Activated CD4-positive, alpha-beta memory T cell treated with anti-CD3 and anti-CD28 coated beads for 36 hours (primary cell): ENCODE data around the gene TYMS. TPM values are rescaled to one million over a fixed set of nuclear protein-coding genes. Genes with fewer than 3 reads are reported as not detected.
"Not testable (repeated sequence)": the region's sequence is repeated elsewhere in the genome, so short reads cannot be mapped to it uniquely, and the experiment has no call there.

Experiments
- CTCF ChIA-PET: fragments of 350-600 bp; sonication (Branson Sonifier 250); formaldehyde crosslinking; loops from one replicate; lab custom pipeline; 2021; ENCODE audit warnings: antibody characterized with exemption, inconsistent platforms; lab: Charles Lee
- POLR2A ChIA-PET: fragments of 350-600 bp; sonication (Branson Sonifier 250); formaldehyde crosslinking; loops from one replicate; lab custom pipeline; 2021; ENCODE audit warnings: antibody characterized with exemption; lab: Charles Lee
- DNase-seq: peaks from one replicate; pipeline ENCODE4 v3.0.0-alpha.2; 2020
- H3K27ac Mint-ChIP-seq: one replicate; pipeline ENCODE4 v1.8.0; 2021; ENCODE audit warnings: mixed read lengths
- H3K27me3 Mint-ChIP-seq: one replicate; pipeline ENCODE4 v1.8.0; 2021; ENCODE audit warnings: mixed read lengths
- H3K36me3 Mint-ChIP-seq: one replicate; pipeline ENCODE4 v1.8.0; 2021; ENCODE audit warnings: mixed read lengths
- H3K4me1 Mint-ChIP-seq: one replicate; pipeline ENCODE4 v1.8.0; 2021; ENCODE audit warnings: low read depth, mixed read lengths
- H3K4me3 Mint-ChIP-seq: one replicate; pipeline ENCODE4 v1.8.0; 2021; ENCODE audit warnings: mild to moderate bottlenecking, mixed read lengths
- H3K9me3 Mint-ChIP-seq: one replicate; pipeline ENCODE4 v1.8.0; 2021; ENCODE audit warnings: mixed read lengths
- intact Hi-C: fragments of 100-400 bp; cut with micrococcal nuclease; formaldehyde crosslinking; loops from one replicate; pipeline ENCODE4 v1.15.1; 2023
- total RNA-seq, 2 experiments: library from RNA; stranded (reverse); gene quantifications; one replicate each; pipeline ENCODE4 v1.2.3, GENCODE V29; 2021

TYMS gene
- total RNA-seq, 2 experiments from 2014 or later = 281 to 287 TPM

DNA sequence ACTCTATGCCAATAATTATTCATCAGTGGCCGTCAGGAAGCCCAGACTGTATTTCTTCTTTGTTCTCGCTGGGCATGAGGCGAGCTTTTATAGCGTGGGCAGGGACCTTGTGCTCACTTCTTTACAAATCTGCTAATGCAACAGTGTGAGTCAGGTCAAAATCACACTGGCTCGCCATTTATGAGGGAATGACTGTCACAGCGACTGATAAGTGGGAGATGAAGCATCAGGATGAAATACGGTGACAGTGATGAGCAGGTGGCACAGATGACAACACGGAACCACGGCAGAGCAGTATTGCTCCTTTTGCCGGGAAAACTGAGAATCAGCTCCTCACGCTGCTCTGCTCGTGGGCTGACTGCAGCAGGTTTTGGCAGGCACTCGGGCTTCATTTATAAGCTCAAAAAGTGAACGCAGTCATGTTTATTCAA is 20.5 kb downstream of the TYMS start:
- Mint-ChIP-seq H3K36me3 (peaks cover 55% of the 10 kb centered on the region), H3K27me3 (no peaks in the 10 kb centered on the region), H3K27ac (no peak overlapping the region), H3K4me1 (peaks cover 15% of the 10 kb centered on the region), H3K9me3 (no peaks in the 10 kb centered on the region), H3K4me3 (no peak overlapping the region)
- DNase-seq = peak; percentile 17
- ChIA-PET POLR2A (interaction anchor here (1.0 to 1.4 kb wide), 2 partner anchors 20 to 35 kb away, joined by 3 read pairs; partner anchors contain the start of genes ENOSF1 and TYMS), CTCF (interaction anchor here (0.6 kb wide), 1 partner anchor 110 kb away, joined by 3 read pairs; no protein-coding TSS in a partner anchor)
- intact Hi-C loops = no loop called here

DNA sequence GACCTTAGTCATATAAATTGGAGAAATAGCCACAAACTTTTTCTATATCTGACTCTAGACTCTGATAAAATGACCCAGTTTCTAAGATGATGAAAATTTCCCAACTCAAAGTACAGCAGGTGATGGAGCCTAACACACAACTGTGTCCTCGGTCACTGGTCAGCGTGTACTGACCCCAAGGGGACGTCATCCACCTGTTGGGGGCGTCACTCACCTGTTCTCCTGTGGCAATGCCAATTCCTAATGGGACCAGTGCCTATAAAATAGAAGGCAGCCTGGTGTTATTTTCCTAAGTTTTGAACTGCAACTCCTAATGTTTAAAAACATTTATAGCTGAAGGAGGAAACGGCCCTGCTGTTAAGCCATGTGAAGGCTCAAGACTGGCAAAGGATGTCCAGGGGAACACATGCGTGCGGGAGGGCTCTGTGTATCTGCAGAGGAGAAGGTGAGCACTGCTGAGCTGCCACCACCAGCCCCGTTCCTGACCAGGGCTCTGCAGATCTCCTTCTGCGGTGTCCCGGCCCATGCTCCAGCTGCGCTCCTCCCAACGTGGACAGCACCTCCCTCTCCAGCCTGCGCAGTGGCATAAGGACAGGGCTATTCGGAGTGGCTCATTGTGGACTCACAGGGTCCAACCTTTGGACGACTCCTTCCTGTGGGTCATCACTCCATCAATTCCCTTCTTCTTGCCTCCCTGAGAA is 21.2 kb downstream of the TYMS start:
- Mint-ChIP-seq H3K4me1 (peaks cover 15% of the 10 kb centered on the region), H3K27ac (no peak overlapping the region), H3K9me3 (no peaks in the 10 kb centered on the region), H3K4me3 (no peak overlapping the region), H3K36me3 (peaks cover 60% of the 10 kb centered on the region), H3K27me3 (no peaks in the 10 kb centered on the region)
- POLR2A ChIA-PET = interaction anchor here (1.0 kb wide), 2 partner anchors 8 to 34 kb away, joined by 3 read pairs; partner anchors contain the start of gene ENOSF1
- intact Hi-C loops = no loop called here
- no peak for DNase-seq
- CTCF ChIA-PET = interaction anchor here (0.6 to 1.5 kb wide), 3 partner anchors 109 to 153 kb away, joined by 3 to 4 read pairs (median 3); no protein-coding TSS in a partner anchor

DNA sequence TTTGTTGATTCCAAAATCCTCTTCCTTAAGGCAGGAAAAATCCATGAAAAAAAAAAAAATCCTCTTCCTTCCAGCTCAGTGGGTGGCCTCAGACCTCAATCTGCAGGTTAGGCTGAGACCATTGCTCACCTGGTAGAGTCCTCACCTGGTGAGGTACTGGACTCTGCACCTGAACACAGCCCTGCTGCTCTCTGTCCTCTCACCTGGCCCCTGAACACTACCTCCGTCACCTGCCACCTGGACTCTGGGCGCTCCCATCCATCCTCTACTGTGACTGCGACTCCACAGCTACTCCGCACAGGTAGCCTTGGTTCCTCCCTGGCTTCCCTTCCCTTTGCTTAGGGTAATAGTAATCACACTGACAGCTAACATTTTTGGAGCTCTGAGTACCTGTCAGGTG is 22.1 kb downstream of the TYMS start:
- H3K9me3 Mint-ChIP-seq = no peaks in the 10 kb centered on the region
- ChIA-PET CTCF (interaction anchor here (1.1 to 1.5 kb wide), 2 partner anchors 151 to 152 kb away, joined by 3 to 4 read pairs; no protein-coding TSS in a partner anchor), POLR2A (interaction anchor here (1.0 kb wide), 1 partner anchor 8 kb away, joined by 3 read pairs; no protein-coding TSS in a partner anchor)
- no peak for DNase-seq
- intact Hi-C loops = no loop called here
- H3K27ac Mint-ChIP-seq = no peak overlapping the region
- no peaks in the 10 kb centered on the region for H3K27me3 Mint-ChIP-seq
- peaks cover 57% of the 10 kb centered on the region for H3K36me3 Mint-ChIP-seq
- no peak overlapping the region for H3K4me3 Mint-ChIP-seq
- peaks cover 15% of the 10 kb centered on the region for H3K4me1 Mint-ChIP-seq

DNA sequence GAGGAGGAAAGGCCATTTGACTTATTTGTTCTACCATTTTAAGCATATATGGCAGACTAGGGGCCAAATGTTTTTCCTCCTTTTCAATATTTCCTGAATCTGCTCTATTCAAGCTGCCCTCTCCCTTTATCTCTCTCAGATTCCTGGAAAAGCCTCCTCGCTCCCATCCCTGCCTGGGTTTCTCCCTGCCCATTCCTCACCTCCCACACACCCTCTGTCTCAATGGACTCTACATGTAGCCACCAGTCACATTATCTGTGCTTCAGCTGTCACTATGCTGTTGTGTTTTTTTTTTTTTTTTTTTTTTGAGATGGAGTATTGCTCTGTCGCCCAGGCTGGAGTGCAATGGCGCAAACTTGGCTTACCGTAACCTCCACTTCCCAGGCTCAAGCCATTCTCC is 22.9 kb downstream of the TYMS start:
- Mint-ChIP-seq H3K4me3 (no peak overlapping the region), H3K9me3 (no peaks in the 10 kb centered on the region), H3K4me1 (peaks cover 15% of the 10 kb centered on the region), H3K36me3 (peaks cover 58% of the 10 kb centered on the region), H3K27ac (no peak overlapping the region), H3K27me3 (no peaks in the 10 kb centered on the region)
- DNase-seq = no peak
- intact Hi-C loops = no loop called here
- ChIA-PET POLR2A (interaction anchor here (0.7 kb wide), 1 partner anchor 72 kb away, joined by 3 read pairs; no protein-coding TSS in a partner anchor), CTCF (interaction anchor here (1.5 kb wide), 1 partner anchor 150 kb away, joined by 4 read pairs; no protein-coding TSS in a partner anchor)

DNA sequence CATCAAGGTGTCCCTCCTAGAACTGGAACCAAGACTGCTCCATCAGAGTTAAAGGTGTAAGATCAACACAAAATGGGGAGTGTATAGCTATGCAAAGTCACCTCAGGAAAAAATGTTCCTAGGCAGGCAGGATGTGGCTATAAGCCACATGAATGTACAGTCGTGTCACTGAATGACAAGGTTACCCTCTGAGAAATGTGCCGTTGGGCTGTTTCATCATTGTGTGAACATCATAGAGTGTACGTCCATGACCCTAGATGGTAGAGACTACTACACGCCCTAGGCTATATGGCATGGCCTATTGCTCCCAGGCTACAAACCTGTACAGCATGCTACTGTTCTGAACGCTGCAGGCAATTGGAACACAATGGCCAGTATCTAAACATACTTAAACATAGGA is 24.5 kb downstream of the TYMS start:
- no peaks in the 10 kb centered on the region for H3K9me3 Mint-ChIP-seq
- intact Hi-C loops = loop anchor here (1.0 kb wide), 3 partner anchors 24 to 130 kb away; partner anchors contain the start of gene YES1
- H3K27me3 Mint-ChIP-seq = no peaks in the 10 kb centered on the region
- POLR2A ChIA-PET = interaction anchor here (2.0 kb wide), 1 partner anchor 24 kb away, joined by 9 read pairs; the partner anchor contains the start of gene TYMS
- H3K36me3 Mint-ChIP-seq = peaks cover 55% of the 10 kb centered on the region
- H3K4me3 Mint-ChIP-seq = no peak overlapping the region
- peak overlapping the region; percentile 72 for H3K27ac Mint-ChIP-seq
- DNase-seq = peak; percentile 77
- H3K4me1 Mint-ChIP-seq = peaks cover 15% of the 10 kb centered on the region
- CTCF ChIA-PET = interaction anchor here (1.0 kb wide), 1 partner anchor 58 kb away, joined by 3 read pairs; no protein-coding TSS in a partner anchor

DNA sequence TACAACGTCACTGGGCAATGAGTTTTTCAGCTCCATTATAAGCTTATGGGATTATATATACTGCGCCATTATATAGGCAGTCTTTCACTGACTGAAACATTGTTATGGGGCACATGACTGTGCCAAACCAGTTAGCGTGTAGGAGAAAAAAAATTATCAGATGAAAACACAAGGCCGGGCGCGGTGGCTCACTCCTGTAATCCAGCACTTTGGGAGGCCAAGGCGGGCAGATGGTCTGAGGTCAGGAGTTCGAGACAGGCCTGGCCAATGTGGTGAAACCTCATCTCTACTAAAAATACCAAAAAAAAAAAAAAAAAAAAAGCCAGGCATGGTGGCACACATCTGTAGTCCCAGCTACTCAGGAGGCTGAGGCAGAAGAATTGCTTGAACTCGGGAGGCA is 25.0 kb downstream of the TYMS start:
- CTCF ChIA-PET = interaction anchor here (1.0 to 1.1 kb wide), 2 partner anchors 30 to 58 kb away, joined by 3 to 8 read pairs; partner anchors contain the start of gene ENOSF1
- H3K36me3 Mint-ChIP-seq = peaks cover 54% of the 10 kb centered on the region

DNA sequence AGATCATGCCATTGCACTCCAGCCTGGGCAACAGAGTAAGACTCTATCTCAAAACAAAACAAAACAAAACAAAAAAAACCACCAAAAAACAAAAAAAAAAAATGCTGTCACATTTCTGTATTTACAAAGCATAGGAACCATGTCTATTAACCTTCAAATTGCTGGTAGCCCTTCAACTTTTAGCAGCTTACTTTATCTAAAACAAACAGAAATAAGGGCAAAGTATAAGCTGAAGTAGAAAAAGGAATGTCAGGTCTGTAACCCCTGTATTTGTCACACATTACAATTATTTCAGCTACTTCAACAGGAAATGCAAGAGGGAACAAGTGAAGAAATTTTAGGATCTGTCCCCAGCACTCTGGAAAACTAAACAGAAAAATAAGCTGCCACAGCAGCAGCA is 25.4 kb downstream of the TYMS start:
- CTCF ChIA-PET = interaction anchor here (0.7 to 1.2 kb wide), 3 partner anchors 30 to 148 kb away, joined by 5 to 8 read pairs (median 5); partner anchors contain the start of gene ENOSF1
- Mint-ChIP-seq H3K4me1 (peaks cover 15% of the 10 kb centered on the region), H3K4me3 (no peak overlapping the region), H3K27ac (no peak overlapping the region), H3K36me3 (peaks cover 55% of the 10 kb centered on the region), H3K9me3 (no peaks in the 10 kb centered on the region), H3K27me3 (no peaks in the 10 kb centered on the region)
- intact Hi-C loops = loop anchor here (1.0 kb wide), 3 partner anchors 25 to 129 kb away; partner anchors contain the start of gene YES1
- POLR2A ChIA-PET = interaction anchor here (1.2 to 2.0 kb wide), 3 partner anchors 8 to 28 kb away, joined by 3 to 9 read pairs (median 3); partner anchors contain the start of gene TYMS
- DNase-seq = no peak

More for the DNA sequence above, 25.0 kb downstream of the TYMS start:
- DNase-seq, H3K4me3 Mint-ChIP-seq, H3K27me3 Mint-ChIP-seq, H3K9me3 Mint-ChIP-seq: not testable (repeated sequence)
- Mint-ChIP-seq H3K27ac (peak overlapping the region; percentile 72), H3K4me1 (peaks cover 15% of the 10 kb centered on the region)
- intact Hi-C loops = loop anchor here (1.0 kb wide), 3 partner anchors 24 to 130 kb away; partner anchors contain the start of gene YES1
- POLR2A ChIA-PET = interaction anchor here (1.2 to 2.0 kb wide), 3 partner anchors 9 to 28 kb away, joined by 3 to 9 read pairs (median 3); partner anchors contain the start of gene TYMS

DNA sequence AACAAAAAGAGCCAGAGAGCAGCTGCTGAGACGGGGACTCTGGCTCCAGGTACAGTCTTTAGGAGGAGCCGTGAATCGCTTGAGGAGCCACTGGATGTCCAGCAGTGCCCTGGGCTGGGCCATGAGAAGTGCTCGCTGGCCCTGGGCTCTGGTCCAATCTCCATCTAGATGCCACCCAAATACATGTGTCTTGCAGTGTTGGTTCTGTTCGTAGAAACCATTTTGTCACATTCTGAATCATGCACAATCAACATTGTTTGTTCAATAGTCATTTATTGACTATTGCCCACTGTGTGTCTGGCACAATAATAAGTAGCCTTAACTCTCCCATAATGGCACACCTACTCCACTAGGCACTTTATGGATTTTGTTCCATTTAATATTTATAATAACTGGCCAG is 26.1 kb downstream of the TYMS start:
- Mint-ChIP-seq H3K9me3 (no peaks in the 10 kb centered on the region), H3K27ac (no peak overlapping the region), H3K4me1 (peaks cover 15% of the 10 kb centered on the region), H3K4me3 (no peak overlapping the region), H3K27me3 (no peaks in the 10 kb centered on the region), H3K36me3 (peaks cover 55% of the 10 kb centered on the region)
- no peak for DNase-seq
- CTCF ChIA-PET = interaction anchor here (0.6 to 1.2 kb wide), 3 partner anchors 29 to 1453 kb away, joined by 3 to 8 read pairs (median 5); partner anchors contain the start of gene ENOSF1
- intact Hi-C loops = no loop called here
- POLR2A ChIA-PET = interaction anchor here (1.2 to 1.3 kb wide), 2 partner anchors 8 to 27 kb away, joined by 3 read pairs; no protein-coding TSS in a partner anchor

DNA sequence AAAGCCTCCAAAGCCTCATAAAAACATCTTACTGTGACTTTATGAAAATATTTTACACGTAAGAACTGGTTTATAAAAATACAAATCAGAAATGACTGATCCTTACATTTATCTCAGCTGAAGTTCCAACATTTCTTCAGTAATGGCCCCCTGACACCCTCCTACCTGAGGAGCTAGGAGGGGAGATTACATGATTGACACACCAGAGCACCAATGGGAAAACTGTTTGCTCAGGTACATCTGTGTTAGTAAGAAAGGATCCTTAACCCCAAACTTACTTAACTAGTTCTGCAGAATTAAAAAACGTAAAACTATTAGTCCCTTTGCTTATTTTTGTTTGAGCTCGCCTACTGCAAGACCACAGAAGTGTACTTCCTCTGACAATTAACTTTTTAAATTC is 28.0 kb downstream of the TYMS start:
- H3K4me1 Mint-ChIP-seq = peaks cover 15% of the 10 kb centered on the region
- intact Hi-C loops = no loop called here
- POLR2A ChIA-PET = interaction anchor here (1.2 to 1.4 kb wide), 2 partner anchors 18 to 27 kb away, joined by 3 to 6 read pairs; partner anchors contain the start of gene ENOSF1
- CTCF ChIA-PET = interaction anchor here (0.7 to 1.0 kb wide), 2 partner anchors 15 to 145 kb away, joined by 3 read pairs; no protein-coding TSS in a partner anchor
- no peak for DNase-seq
- H3K9me3 Mint-ChIP-seq = no peaks in the 10 kb centered on the region
- H3K27ac Mint-ChIP-seq = no peak overlapping the region
- H3K27me3 Mint-ChIP-seq = no peaks in the 10 kb centered on the region
- H3K4me3 Mint-ChIP-seq = no peak overlapping the region
- H3K36me3 Mint-ChIP-seq = peaks cover 47% of the 10 kb centered on the region

DNA sequence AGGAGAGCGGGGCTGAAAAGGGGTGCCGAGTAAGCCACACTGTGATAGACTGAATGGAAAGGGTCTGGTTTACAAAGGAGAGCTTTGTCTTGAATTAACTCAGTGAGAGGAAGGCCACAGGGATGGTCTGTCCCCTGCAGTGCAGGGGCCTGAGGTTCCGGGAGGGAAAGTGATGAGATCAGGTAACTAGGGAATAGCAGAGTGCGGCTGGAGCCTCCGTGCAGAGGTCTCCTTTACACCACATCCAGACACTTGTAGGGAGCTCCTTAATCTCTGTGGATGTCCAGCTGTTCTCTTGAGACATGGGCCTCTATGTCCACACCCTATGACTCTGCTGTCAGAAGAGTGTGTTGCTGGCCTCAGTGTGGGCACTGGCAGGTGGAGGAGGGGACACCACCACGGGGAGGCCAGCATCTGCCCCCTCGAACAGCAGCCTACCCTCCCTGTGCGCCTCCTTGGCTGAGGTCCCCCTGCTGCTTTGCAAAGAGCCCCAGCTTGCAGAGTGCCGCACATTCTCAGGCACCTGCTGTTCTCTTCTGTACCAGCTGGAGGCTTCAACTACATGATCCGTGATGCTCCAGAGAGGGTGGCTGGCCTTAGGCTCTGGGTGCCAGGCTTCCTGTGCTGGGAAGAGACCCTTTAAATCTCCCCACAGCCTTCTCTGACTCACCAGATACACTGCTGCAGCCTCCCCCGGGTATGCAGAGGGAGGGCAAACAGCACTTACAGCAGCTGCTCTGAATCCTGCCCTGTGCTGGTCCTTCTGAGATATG is 29.1 kb downstream of the TYMS start:
- no peak for DNase-seq
- ChIA-PET POLR2A (no interaction called here), CTCF (no interaction called here)
- no peaks in the 10 kb centered on the region for H3K9me3 Mint-ChIP-seq
- peaks cover 13% of the 10 kb centered on the region for H3K4me1 Mint-ChIP-seq
- no peak overlapping the region for H3K4me3 Mint-ChIP-seq
- peaks cover 45% of the 10 kb centered on the region for H3K36me3 Mint-ChIP-seq
- H3K27ac Mint-ChIP-seq = no peak overlapping the region
- H3K27me3 Mint-ChIP-seq = no peaks in the 10 kb centered on the region
- intact Hi-C loops = no loop called here

DNA sequence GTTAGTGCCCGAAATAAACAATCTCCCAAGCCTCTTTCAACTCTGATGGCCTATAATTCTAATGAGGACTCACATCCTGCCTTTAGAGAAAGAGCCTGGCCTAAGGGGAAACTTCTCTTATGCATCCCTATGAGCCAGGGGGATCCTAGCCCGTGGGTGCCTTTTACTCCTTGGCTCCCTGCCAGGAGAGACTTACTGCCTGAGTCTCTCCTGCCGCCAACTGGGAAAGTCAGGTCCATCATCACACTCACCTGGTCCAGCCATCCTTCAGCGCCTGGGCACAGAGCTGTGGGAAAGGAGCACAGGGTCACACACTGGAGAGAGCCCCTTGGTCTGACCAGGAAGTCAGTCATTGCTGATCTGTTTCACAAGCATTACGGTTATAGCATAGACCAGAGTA is 30.9 kb downstream of the TYMS start:
- H3K27me3 Mint-ChIP-seq = no peaks in the 10 kb centered on the region
- H3K9me3 Mint-ChIP-seq = no peaks in the 10 kb centered on the region
- H3K27ac Mint-ChIP-seq = no peak overlapping the region
- no peak overlapping the region for H3K4me3 Mint-ChIP-seq
- intact Hi-C loops = no loop called here
- H3K4me1 Mint-ChIP-seq = no peaks in the 10 kb centered on the region
- peaks cover 42% of the 10 kb centered on the region for H3K36me3 Mint-ChIP-seq
- CTCF ChIA-PET = no interaction called here
- POLR2A ChIA-PET = no interaction called here
- DNase-seq = no peak
